Measurements from ENCODE around the gene MSLN.
"Not testable (repeated sequence)": the region's sequence is repeated elsewhere in the genome, so short reads cannot be mapped to it uniquely, and the experiment has no call there.

MSLN gene
- total RNA-seq, result 0 reads per million in 2 experiments

DNA sequence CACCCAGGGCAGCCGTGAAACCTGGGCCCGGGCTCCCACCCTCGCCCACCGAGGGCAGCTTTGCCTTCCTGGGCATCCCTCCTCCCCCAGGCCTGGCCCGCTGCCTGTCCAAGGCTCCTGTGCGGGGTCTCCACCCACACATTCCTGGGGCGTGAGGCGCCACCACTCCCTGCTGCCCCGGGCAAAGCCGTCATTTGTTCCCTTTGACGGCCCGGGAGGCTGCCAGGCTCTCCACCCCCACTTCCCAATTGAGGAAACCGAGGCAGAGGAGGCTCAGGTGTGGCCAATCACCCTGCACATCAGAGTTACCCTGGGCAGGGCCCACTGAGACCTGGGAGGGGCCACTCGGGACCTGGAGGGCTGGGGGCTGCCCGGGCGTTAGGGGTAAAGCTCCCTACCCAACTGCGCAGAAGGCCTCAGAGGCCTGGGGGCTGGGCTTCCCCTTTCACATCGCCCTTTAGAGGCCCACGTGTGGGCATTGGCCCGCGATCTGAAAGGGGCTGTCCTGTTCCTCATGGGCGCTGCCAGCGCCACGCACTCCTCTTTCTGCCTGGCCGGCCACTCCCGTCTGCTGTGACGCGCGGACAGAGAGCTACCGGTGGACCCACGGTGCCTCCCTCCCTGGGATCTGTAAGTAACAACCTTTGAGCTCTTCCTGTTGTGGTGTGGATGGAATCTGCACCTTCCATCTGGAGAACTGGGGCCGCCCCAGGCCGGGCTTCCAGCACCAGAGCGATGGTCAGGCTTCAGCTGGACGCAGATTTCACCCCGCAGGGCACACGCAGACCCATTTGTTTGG lies at the start of gene MSLN:
Gene MSLN, plus strand, starts transcription at position 190 of the 799 bp plus-strand sequence. CDS start 1,947 bp downstream, outside the sequence.
- DNase-seq (ENCODE audit: low read depth), result no peak

- no peak for DNase-seq (ENCODE audit: low read depth)
Measured at GRCh38 chr16:711084-711483, 49.5 kb upstream of the MSLN start.

- peak; percentile 67 for DNase-seq (ENCODE audit: low read depth)
Measured at GRCh38 chr16:711548-712320, 48.8 kb upstream of the MSLN start.

GRCh38 chr16:712740-713250 lies 47.7 kb upstream of the MSLN start:
- DNase-seq (ENCODE audit: low read depth), result not testable (repeated sequence)

GRCh38 chr16:714079-714478 lies 46.5 kb upstream of the MSLN start:
- no peak for DNase-seq (ENCODE audit: low read depth)

DNA sequence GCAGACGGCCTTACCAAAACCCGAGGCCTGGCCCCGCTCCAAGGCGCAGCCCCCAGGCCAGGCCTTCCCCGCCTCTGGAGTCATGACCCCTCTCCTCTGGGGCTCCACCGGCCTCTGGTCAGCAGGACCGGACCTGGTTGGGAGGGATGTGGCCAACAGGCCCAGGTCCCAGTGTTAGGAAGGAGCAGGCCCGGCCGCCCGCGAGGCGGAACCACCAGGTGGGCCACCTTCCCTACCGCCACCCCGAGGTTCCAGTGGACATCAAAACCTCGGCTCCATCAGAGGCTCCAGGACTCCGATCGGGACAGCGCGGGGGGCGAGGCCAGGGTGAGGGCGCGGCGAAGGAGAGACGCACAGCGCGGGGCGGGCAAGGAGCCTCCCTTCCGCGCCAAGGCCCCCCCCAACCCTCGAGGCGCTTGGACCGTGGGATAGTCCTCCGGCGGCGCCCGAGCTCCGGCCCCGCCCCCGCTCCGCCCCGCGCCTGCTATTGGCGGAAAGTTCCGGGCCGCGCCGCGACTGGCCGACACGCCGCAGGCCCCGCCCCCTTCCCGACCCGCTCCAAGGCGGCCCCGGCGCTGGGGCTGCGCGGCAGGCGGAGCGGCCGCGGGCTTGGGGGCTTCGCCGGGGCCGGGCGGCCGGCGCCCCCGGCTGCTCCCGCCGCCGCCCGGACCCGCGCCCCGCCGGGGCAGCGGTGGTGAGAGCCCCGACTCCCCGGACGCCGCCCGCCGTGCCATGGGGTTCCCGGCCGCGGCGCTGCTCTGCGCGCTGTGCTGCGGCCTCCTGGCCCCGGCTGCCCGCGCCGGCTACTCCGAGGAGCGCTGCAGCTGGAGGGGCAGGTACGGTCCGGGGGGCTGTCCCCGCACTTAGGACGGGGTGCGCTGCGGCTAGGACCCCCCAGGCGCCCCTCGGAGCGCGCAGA lies 45.7 kb upstream of the MSLN start, which contains the start of gene METRN:
Gene METRN, plus strand, starts transcription at position 561 of the 919 bp plus-strand sequence. Its CDS starts 172 bp downstream, at position 733.
- DNase-seq (ENCODE audit: low read depth), result peak; percentile 82

- no peak for DNase-seq (ENCODE audit: low read depth)
Measured at GRCh38 chr16:715477-716199, 44.9 kb upstream of the MSLN start.

DNA sequence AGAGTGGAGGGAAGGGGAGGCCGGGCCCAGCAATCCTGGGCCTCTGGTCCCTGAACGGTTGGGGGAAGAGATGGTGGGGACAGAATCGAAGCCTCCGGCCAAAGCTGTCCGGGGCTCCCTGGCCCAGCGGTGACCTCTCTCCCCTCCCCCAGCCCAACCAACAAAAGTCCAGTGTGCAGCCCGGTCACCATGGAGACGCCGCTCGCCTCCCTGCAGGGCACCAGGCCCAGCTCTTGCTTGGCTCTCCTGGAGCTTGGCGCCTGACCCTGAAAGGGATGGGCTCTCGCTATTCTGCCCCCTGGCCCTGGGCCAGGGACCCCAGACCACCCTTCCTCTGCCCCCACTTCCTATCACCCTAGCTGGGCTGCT lies 44.4 kb upstream of the MSLN start:
- no peak for DNase-seq (ENCODE audit: low read depth)

DNA sequence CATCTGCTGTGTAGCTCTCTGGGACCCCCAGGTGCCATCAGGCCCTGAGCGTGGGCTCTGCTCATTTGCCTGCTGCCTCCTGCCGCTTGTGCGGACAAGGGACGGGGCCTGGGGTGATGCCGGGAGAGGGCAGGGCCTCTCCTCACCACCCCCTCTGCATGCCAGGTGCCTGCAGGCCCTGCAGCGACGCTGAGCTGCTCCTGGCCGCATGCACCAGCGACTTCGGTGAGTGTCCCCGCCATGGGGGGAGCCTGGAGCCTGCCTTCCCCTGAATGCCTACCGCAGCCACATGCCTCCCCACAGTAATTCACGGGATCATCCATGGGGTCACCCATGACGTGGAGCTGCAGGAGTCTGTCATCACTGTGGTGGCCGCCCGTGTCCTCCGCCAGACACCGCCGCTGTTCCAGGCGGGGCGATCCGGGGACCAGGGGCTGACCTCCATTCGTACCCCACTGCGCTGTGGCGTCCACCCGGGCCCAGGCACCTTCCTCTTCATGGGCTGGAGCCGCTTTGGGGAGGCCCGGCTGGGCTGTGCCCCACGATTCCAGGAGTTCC lies 43.7 kb upstream of the MSLN start:
- no peak for DNase-seq (ENCODE audit: low read depth)

DNA sequence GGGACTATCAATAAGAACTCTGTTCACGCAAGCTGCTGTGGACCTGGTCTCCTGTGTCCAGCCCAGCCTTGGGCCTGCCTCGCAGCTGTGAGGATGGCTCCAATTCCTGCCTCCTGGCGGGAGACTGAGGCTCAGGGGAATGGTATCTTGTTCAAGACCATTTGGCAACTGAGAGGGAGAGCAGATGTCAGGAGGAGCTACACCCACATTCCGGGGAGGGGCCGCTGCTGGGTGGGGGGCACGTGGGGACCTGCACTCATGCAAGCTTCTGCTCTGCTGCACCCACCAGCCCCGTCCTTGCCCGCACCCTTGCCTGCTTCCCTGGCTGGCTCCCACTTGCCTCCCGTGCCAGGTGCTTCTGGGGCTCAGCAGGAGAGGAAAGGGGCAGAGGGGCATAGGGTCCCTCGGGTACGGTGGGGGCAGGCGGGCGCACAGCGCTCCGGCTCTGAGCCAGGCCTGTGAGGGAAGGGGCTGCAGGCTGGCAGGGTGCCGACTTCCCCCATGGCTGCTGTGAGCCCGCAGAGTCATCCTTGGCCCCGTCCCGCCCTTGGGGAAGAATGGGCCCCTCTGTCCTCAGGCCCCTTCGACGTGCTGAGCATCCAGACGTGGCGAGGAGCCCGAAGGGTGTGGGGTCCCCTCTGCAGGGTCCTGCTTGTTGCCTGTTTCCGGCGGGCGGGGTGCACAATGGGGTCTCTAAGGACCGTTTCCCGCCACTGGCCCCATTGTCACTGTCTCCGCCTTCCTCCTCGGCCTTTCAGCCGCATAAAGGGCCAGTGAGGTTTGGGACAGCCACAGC lies 42.9 kb upstream of the MSLN start:
- no peak for DNase-seq (ENCODE audit: low read depth)

DNA sequence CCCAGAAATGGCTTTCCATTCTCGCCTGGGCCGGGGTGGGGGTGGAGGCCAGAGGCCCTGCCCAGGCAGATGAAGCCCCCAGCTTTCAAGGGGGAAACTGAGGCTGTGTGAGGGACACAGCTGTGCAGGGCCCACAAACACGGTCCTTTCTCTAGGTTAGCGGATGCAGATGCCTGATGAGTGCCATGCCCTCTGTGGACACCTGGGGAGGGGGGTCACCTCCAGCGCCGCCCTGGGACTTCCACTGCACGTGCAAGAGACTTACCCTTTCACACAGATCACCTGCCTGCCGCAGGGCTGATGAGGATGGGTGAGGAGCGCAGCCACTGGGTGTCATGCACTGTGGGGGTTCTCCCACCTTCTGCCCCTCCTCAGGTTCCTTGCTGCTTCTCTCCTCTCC lies 42.1 kb upstream of the MSLN start:
- no peak for DNase-seq (ENCODE audit: low read depth)

DNA sequence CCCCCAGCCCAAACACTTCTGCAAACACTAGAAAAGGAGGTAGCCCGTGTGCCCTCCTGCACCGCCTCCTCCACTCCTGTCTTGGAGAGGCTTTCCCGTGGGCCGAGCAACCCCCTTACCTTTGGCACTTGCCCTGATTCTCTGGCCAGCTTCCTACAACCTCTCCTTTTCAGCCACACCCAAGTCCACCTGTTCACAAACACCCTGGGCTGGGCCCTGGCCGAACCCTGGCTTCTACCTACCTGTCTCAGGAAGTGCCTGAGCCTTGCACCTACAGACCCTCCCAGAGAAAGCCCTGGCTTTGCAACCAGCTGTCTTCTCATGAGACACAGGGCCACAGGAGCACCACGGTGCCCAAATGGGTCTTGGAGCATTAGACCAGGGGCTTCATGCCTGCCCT lies 41.6 kb upstream of the MSLN start:
- no peak for DNase-seq (ENCODE audit: low read depth)

- no peak for DNase-seq (ENCODE audit: low read depth)
Measured at GRCh38 chr16:719815-720446, 40.6 kb upstream of the MSLN start.

DNA sequence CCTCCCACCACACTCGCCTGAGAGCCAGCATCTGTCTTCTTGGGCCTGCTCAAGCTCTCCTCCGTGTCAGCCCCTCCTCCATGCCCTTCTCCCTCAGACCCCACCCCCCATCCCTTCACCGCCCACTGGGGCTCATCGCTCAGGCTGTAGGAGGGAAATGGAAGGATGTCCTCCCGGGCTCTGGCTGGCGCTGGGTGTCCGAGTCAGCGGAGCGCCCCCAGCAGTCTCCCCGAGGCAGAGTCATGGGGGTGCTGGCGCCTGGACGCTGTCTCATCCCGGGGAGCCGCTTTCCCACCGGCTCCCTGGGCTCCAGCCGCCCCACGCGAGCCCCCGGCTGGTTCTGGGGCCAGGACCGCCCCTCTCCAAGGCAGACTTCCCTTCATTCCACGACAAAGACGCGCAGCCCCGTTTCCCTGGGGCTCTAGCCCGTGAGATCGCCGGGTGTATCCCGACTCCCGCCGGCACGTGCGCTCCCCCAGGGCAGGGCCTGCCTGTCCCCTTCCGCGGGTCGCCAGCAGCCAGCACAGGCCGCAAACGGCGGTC lies 40.0 kb upstream of the MSLN start:
- no peak for DNase-seq (ENCODE audit: low read depth)

DNA sequence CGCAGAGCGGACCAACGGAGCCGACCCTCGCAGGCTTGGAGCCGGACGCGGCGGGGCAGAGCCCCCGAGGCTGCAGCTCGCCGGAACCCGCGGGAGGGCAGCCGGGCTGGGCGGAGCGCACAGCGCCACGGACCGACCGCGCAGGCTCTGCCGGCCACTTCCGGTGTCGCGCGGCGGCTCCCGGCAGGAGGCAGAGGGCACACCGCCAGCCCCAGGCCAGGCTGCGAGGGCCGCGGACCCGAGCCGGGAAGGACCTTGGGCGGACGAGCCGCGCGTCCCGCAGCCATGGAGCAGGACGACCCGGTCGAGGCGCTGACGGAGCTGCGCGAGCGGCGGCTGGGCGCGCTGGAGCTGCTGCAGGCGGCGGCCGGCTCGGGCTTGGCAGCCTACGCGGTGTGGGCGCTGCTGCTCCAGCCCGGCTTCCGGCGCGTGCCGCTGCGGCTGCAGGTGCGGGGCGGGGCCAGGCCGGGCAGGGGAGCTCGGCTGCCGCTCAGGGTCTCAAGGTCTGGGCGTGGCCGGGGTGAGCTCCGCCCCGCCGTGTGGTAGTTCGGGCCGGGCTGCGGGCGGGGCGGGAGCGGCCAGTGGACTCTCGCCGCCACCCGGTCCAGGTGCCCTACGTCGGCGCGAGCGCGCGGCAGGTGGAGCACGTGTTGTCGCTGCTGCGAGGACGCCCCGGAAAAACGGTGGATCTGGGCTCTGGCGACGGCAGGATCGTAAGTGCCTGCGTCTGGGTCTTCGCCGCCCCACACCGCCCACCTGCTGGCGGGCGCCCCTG lies 39.4 kb upstream of the MSLN start, which contains the start of gene ANTKMT:
Gene ANTKMT, plus strand, starts transcription at position 157 of the 775 bp plus-strand sequence. Its CDS starts 129 bp downstream, at position 286.
- DNase-seq (ENCODE audit: low read depth), result peak; percentile 51

DNA sequence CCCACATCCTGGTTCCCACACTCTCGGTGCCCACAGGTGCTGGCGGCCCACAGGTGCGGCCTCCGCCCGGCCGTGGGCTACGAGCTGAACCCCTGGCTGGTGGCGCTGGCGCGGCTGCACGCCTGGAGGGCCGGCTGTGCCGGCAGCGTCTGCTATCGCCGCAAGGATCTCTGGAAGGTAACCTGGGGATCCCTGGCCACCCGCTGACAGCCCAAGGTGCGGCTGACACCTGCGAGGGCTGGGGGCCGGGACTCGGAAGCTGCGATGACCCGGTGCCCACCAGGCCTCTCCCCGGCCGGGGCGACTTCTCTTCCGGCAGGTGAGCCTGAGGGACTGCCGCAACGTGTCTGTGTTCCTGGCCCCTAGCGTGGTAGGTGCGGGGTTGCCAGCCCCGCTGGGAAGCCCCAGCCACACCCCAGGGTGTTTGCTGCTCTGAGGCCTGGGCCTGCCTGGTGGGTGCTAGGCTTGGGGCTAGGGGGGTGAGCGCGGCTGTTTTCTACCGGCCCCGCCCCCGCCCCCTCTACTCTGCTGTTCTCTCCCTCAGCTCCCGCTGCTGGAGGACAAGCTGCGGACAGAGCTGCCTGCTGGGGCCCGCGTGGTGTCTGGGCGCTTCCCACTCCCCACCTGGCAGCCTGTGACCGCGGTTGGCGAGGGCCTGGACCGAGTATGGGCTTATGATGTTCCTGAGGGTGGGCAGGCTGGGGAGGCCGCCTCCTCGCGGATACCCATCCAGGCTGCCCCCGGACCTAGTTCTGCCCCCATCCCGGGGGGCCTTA lies 38.6 kb upstream of the MSLN start:
- no peak for DNase-seq (ENCODE audit: low read depth)

All from T follicular helper cell (primary cell).